ENCODE measurements around the gene SWI5. TPM values are rescaled to one million over a fixed set of nuclear protein-coding genes. Genes with fewer than 3 reads are reported as not detected.

Gene SWI5
- total RNA-seq, 2 experiments from 2014 or later = 15.2 to 15.5 TPM

- Mint-ChIP-seq H3K27ac (no peak overlapping the region), H3K4me3 (no peak overlapping the region), H3K36me3 (peaks cover 3% of the 10 kb centered on the region), H3K9me3 (no peaks in the 10 kb centered on the region), H3K4me1 (ENCODE audit: low read depth) (no peaks in the 10 kb centered on the region), H3K27me3 (no peaks in the 10 kb centered on the region)
- intact Hi-C loops (cut with micrococcal nuclease) = no loop called here
- POLR2A ChIA-PET = interaction anchor here (1.0 kb wide), 1 partner anchor 10 kb away, joined by 4 read pairs; no protein-coding TSS in a partner anchor
- CTCF ChIA-PET = no interaction called here
- no peak for DNase-seq
These were observed 12.4 kb downstream of the SWI5 start for GRCh38 chr9:128288273-128289004.

DNA sequence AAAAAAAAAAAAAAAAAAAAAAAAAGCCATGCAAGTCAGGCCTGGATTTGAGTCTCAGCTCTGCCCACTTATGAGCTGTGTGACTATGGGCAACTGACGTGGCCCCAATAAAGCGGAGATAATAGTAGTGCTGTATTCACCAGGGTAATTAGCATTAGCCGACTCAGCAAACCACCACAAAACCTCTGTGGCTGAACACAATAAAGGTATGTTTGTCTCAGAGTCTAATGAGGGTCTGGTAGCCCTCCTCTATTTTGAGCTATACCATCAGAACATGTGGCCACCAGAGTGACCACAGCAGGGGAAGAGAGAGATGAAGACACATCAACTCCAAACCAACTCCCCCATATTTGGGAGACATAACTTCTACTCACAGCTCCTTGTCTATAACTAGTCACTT lies 15.9 kb downstream of the SWI5 start:
- intact Hi-C loops (cut with micrococcal nuclease) = no loop called here
- Mint-ChIP-seq H3K9me3 (no peaks in the 10 kb centered on the region), H3K27ac (no peak overlapping the region), H3K36me3 (no peaks in the 10 kb centered on the region), H3K27me3 (no peaks in the 10 kb centered on the region), H3K4me3 (no peak overlapping the region), H3K4me1 (ENCODE audit: low read depth) (no peaks in the 10 kb centered on the region)
- DNase-seq = no peak
- ChIA-PET CTCF (interaction anchor here (0.7 to 1.8 kb wide), 4 partner anchors 18 to 432 kb away, joined by 3 to 10 read pairs (median 3); partner anchors contain the start of gene CERCAM), POLR2A (no interaction called here)

- intact Hi-C loops (cut with micrococcal nuclease) = no loop called here
- Mint-ChIP-seq H3K36me3 (no peaks in the 10 kb centered on the region), H3K4me3 (no peak overlapping the region), H3K27me3 (no peaks in the 10 kb centered on the region), H3K4me1 (ENCODE audit: low read depth) (no peaks in the 10 kb centered on the region), H3K27ac (no peak overlapping the region), H3K9me3 (no peaks in the 10 kb centered on the region)
- DNase-seq = no peak
- POLR2A ChIA-PET = interaction anchor here (0.6 kb wide), 1 partner anchor 41 kb away, joined by 3 read pairs; no protein-coding TSS in a partner anchor
- CTCF ChIA-PET = interaction anchor here (1.3 to 1.8 kb wide), 2 partner anchors 49 to 69 kb away, joined by 3 to 10 read pairs; no protein-coding TSS in a partner anchor
These were observed 17.0 kb downstream of the SWI5 start for GRCh38 chr9:128293091-128293490.

DNA sequence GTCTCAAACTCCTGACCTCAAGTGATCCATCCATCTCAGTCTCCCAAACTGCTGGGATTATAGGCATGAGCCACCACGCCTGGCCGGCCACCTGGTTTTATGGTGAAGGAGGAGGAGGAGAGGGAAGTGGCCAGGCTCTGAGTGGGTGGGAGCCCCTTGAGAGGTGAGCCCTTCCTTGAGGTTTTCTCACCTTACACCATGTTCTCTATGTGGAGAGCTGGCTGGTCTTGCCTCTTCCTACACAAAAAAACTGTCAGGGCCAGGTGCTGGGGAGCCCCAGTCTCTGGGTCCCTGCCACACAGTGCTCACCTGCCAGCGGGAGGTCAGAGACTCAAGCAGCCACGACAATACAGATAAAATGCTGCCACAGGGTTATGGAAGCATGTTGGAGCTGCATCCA lies 18.1 kb downstream of the SWI5 start:
- Mint-ChIP-seq H3K36me3 (no peaks in the 10 kb centered on the region), H3K27ac (no peak overlapping the region)
- intact Hi-C loops (cut with micrococcal nuclease) = no loop called here

GRCh38 chr9:128296340-128297220 lies 20.5 kb downstream of the SWI5 start:
- Mint-ChIP-seq H3K27ac (no peak overlapping the region), H3K4me1 (ENCODE audit: low read depth) (no peaks in the 10 kb centered on the region), H3K9me3 (no peaks in the 10 kb centered on the region), H3K27me3 (no peaks in the 10 kb centered on the region), H3K36me3 (no peaks in the 10 kb centered on the region), H3K4me3 (no peak overlapping the region)
- POLR2A ChIA-PET = interaction anchor here (1.2 kb wide), 1 partner anchor 45 kb away, joined by 5 read pairs; no protein-coding TSS in a partner anchor
- DNase-seq = no peak
- CTCF ChIA-PET = interaction anchor here (0.7 to 1.5 kb wide), 5 partner anchors 13 to 66 kb away, joined by 3 to 10 read pairs (median 4); no protein-coding TSS in a partner anchor
- intact Hi-C loops (cut with micrococcal nuclease) = loop anchor here (5.0 kb wide), 1 partner anchor 66 kb away; no protein-coding TSS in a partner anchor

More for the DNA sequence above, 18.1 kb downstream of the SWI5 start:
- no peaks in the 10 kb centered on the region for H3K27me3 Mint-ChIP-seq
- ChIA-PET POLR2A (no interaction called here), CTCF (interaction anchor here (1.3 to 1.8 kb wide), 4 partner anchors 42 to 129 kb away, joined by 3 to 19 read pairs (median 8); partner anchors contain the start of gene CERCAM)
- no peaks in the 10 kb centered on the region for H3K4me1 Mint-ChIP-seq (ENCODE audit: low read depth)
- H3K9me3 Mint-ChIP-seq = no peaks in the 10 kb centered on the region
- no peak overlapping the region for H3K4me3 Mint-ChIP-seq
- DNase-seq = no peak

GRCh38 chr9:128297221-128297773 lies 21.2 kb downstream of the SWI5 start:
- CTCF ChIA-PET = interaction anchor here (0.7 to 1.0 kb wide), 3 partner anchors 44 to 65 kb away, joined by 3 to 5 read pairs (median 4); no protein-coding TSS in a partner anchor
- POLR2A ChIA-PET = interaction anchor here (0.7 kb wide), 1 partner anchor 111 kb away, joined by 3 read pairs; no protein-coding TSS in a partner anchor
- no peaks in the 10 kb centered on the region for H3K4me1 Mint-ChIP-seq (ENCODE audit: low read depth)
- no peak overlapping the region for H3K27ac Mint-ChIP-seq
- DNase-seq = no peak
- H3K4me3 Mint-ChIP-seq = no peak overlapping the region
- H3K27me3 Mint-ChIP-seq = no peaks in the 10 kb centered on the region
- H3K36me3 Mint-ChIP-seq = no peaks in the 10 kb centered on the region
- no peaks in the 10 kb centered on the region for H3K9me3 Mint-ChIP-seq
- intact Hi-C loops (cut with micrococcal nuclease) = loop anchor here (5.0 kb wide), 1 partner anchor 65 kb away; no protein-coding TSS in a partner anchor

DNA sequence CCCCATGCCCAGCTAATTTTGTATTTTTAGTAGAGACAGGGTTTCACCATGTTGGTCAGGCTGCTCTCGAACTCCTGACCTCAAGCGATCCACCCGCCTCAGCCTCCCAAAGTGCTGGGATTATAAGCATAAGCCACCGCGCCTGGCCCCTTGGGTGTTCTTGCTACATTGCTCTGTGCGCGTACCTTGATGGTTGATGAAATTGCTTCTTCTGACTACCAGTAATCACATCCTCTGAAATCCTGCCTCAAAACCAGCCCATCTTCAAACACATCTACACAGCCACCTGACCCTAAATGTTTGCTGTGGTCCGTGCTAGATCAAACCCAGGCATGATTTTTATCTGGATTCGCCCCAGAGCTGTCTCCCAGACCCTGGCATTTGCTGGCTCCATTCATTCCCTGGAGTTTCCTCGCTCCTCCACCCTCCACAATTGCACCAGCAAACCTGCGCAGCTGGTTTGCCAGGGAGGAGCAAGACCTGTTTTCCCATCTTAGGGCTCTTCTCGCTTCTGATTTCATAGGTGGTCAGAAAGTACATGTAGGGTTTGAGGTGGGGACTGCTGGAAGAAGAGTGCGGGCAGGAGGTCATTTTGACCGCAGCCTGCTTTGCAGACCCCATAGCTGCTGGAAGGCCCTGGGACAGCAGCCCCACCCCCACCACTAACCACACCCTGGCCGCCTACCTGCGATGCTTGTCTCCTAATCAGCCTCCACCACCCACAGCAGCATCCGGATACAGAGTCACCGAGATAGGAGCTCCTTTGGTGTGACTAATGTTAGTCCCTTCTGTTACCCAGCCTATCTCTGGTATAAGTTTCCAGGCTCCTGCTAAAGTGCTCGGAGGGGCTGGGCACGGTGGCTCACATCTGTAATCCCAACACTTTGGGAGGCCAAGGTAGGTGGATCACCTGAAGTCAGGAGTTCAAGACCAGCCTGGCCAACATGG lies 22.7 kb downstream of the SWI5 start:
- intact Hi-C loops (cut with micrococcal nuclease) = loop anchor here (5.0 kb wide), 1 partner anchor 63 kb away; no protein-coding TSS in a partner anchor
- no peaks in the 10 kb centered on the region for H3K27me3 Mint-ChIP-seq
- no peaks in the 10 kb centered on the region for H3K4me1 Mint-ChIP-seq (ENCODE audit: low read depth)
- no peaks in the 10 kb centered on the region for H3K36me3 Mint-ChIP-seq
- no peak overlapping the region for H3K4me3 Mint-ChIP-seq
- no peak overlapping the region for H3K27ac Mint-ChIP-seq
- POLR2A ChIA-PET = interaction anchor here (1.1 kb wide), 1 partner anchor 37 kb away, joined by 3 read pairs; no protein-coding TSS in a partner anchor
- DNase-seq = no peak
- CTCF ChIA-PET = interaction anchor here (1.0 kb wide), 1 partner anchor 64 kb away, joined by 5 read pairs; no protein-coding TSS in a partner anchor
- H3K9me3 Mint-ChIP-seq = no peaks in the 10 kb centered on the region

DNA sequence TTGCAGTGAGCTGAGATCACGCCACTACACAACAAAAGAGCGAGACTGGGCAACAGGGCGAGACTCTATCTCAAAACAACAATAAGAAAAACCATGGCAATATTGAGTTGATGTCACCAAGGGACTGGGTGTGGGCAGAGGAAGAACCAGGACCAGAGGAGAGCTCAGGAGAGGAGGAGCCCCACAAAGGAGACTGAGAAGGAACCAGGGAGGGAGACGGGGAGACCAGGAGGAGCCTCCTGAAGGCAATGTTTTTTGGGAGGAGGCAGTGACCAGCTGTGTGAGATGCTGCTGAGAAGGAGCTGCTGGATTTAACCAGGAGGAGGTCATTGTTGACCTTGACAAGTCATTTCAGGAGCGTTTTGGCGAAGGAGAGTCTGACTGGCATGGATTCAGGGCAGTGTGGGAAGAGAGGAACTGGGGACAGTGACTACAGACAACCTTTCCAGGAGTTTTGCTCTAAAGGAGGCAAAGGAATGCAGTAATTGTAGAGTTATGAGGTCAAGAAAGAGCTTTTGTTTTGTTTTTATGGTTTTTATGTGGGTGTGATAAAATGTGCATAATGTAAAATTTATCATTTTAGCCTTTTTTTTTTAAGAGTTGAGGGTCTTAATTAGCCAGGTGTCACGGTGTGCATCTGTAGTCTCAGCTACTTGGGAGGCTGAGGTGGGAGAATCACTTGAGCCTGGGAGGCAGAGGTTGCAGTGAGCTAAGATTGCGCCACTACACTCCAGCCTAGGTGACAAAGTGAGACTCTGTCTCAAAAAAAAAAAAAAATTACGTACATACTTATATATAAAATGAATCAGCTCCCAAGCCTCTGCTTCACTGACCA lies 28.3 kb downstream of the SWI5 start:
- H3K9me3 Mint-ChIP-seq = no peaks in the 10 kb centered on the region
- H3K27ac Mint-ChIP-seq = peak overlapping the region; percentile 60
- CTCF ChIA-PET = interaction anchor here (0.8 to 1.1 kb wide), 2 partner anchors 43 to 362 kb away, joined by 3 read pairs; no protein-coding TSS in a partner anchor
- no peaks in the 10 kb centered on the region for H3K27me3 Mint-ChIP-seq
- H3K36me3 Mint-ChIP-seq = peaks cover 5% of the 10 kb centered on the region
- no peak overlapping the region for H3K4me3 Mint-ChIP-seq
- POLR2A ChIA-PET = interaction anchor here (1.2 kb wide), 1 partner anchor 28 kb away, joined by 4 read pairs; no protein-coding TSS in a partner anchor
- no peaks in the 10 kb centered on the region for H3K4me1 Mint-ChIP-seq (ENCODE audit: low read depth)
- DNase-seq = no peak
- intact Hi-C loops (cut with micrococcal nuclease) = no loop called here

DNA sequence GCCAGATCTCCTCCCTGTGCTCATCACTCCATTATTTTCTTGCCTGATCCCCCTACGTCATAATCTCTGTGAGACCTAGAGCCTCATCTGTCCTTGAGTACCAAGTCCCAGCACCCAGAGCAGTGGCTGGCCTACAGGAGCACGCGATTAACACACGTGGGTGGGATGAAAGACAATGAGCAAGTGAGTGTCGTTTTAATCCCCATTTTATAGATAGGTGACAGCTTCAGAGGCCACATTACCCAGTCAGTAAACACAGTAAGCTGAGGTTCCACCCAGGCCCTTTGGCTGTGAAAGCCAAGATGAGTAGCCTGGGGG lies 28.9 kb downstream of the SWI5 start:
- Mint-ChIP-seq H3K27me3 (no peaks in the 10 kb centered on the region), H3K36me3 (peaks cover 11% of the 10 kb centered on the region), H3K4me1 (ENCODE audit: low read depth) (no peaks in the 10 kb centered on the region), H3K4me3 (no peak overlapping the region), H3K9me3 (no peaks in the 10 kb centered on the region), H3K27ac (no peak overlapping the region)
- intact Hi-C loops (cut with micrococcal nuclease) = no loop called here
- ChIA-PET POLR2A (no interaction called here), CTCF (no interaction called here)
- DNase-seq = no peak

DNA sequence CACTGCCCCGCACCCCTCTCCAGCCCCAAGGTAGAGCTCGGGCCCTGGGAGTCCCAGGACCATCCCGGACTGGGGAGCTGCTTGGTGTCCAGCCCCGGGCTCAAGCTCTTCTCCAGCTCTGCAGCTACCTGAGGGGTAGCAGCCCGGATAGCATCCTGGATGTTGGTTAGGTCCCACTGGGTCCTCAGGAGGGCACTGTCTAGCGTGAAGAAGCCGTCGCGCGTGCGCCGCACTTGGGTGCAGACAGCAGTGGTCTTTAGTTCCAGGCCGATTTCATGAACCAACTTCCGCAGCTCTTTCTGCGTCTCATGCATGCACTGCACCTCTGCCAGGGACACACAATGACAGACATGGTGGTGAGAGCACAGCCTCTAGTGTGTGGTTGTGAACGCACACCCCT lies 33.5 kb downstream of the SWI5 start:
- peaks cover 22% of the 10 kb centered on the region for H3K36me3 Mint-ChIP-seq
- no peak overlapping the region for H3K27ac Mint-ChIP-seq
- DNase-seq = no peak
- ChIA-PET POLR2A (no interaction called here), CTCF (interaction anchor here (1.3 to 2.6 kb wide), 2 partner anchors 14 to 32 kb away, joined by 3 to 10 read pairs; no protein-coding TSS in a partner anchor)
- H3K4me1 Mint-ChIP-seq (ENCODE audit: low read depth) = no peaks in the 10 kb centered on the region
- intact Hi-C loops (cut with micrococcal nuclease) = no loop called here
- H3K9me3 Mint-ChIP-seq = no peaks in the 10 kb centered on the region
- no peaks in the 10 kb centered on the region for H3K27me3 Mint-ChIP-seq
- H3K4me3 Mint-ChIP-seq = no peak overlapping the region

All from activated CD4-positive, alpha-beta memory T cell treated with anti-CD3 and anti-CD28 coated beads for 36 hours (primary cell).